Sigmoid colon (tissue), 7 donors: ENCODE measurements around the gene SCOC. TPM values are rescaled to one million over a fixed set of nuclear protein-coding genes. Genes with fewer than 3 reads are reported as not detected.

Experiments used
- DNase-seq: peaks from one replicate; pipeline ENCODE4 v3.0.0-alpha.2; 2019
- H3K27ac ChIP-seq, 4 donors: fragments of 200-600 bp; sonication (generic); one replicate each; pipeline ENCODE4 v1.5.1; 2016 to 2019; ENCODE audit warnings: mild to moderate bottlenecking in 1 of 4
- H3K27me3 ChIP-seq, 3 donors: fragments of 200-600 bp; sonication (generic); one replicate each; pipeline ENCODE4 v1.5.1; 2019; ENCODE audit warnings: mild to moderate bottlenecking in 1 of 3
- H3K36me3 ChIP-seq, 4 donors: fragments of 200-600 bp; sonication (generic); one replicate each; pipeline ENCODE4 v1.5.1; 2016 to 2019
- H3K4me1 ChIP-seq, 4 donors: fragments of 200-600 bp; sonication (generic); one replicate each; pipeline ENCODE4 v1.5.1; 2017 to 2019
- H3K4me3 ChIP-seq, 4 donors: fragments of 200-600 bp; sonication (generic); one replicate each; pipeline ENCODE4 v1.5.1; 2017 to 2019; ENCODE audit warnings: mild to moderate bottlenecking in 2 of 4, moderate library complexity in 1 of 4
- H3K9me3 ChIP-seq, 4 donors: fragments of 200-600 bp in 3 of 4; sonication (generic) in 3 of 4; one replicate each; pipeline versions ENCODE4 v1.5.1 to v1.6.1; 2013 to 2019
- EP300 ChIP-seq, 4 donors: sonication (generic); formaldehyde crosslinking; IDR thresholded peaks; one replicate each; pipeline ENCODE4 v1.6.1; 2017; ENCODE audit warnings: antibody characterized with exemption in 4 of 4
- POLR2A ChIP-seq, 2 donors: fragments of 450-650 bp; IDR thresholded peaks; one replicate each; pipeline ENCODE4 v1.6.1; 2016; ENCODE audit warnings: antibody characterized with exemption in 2 of 2, mild to moderate bottlenecking in 2 of 2, moderate library complexity in 2 of 2
- POLR2AphosphoS5 ChIP-seq, 4 donors: sonication (generic); formaldehyde crosslinking; IDR thresholded peaks; one replicate each; pipeline ENCODE4 v1.6.1; 2017; ENCODE audit warnings: antibody characterized with exemption in 4 of 4
- WGBS, 2 donors: extraction: QIAGEN DNeasy Blood & Tissue Kit; methylation state at CpG; one replicate each; pipeline ENCODE4 v1.1.7; 2013; 5-methylcytosine and 5-hydroxymethylcytosine counted together
- intact Hi-C: fragments of 100-400 bp; cut with DNase I; formaldehyde crosslinking; loops from one replicate; pipeline ENCODE4 v1.15.1; 2023
- polyA plus RNA-seq, 3 donors: library from polyadenylated mRNA; stranded (reverse); fragments of 200-250 nt; gene quantifications; one replicate each; pipeline ENCODE4 v1.2.3, GENCODE V29; 2013
- total RNA-seq, 4 donors: library from RNA; depleted of rRNA; stranded (reverse); fragments of >200 nt; gene quantifications; one replicate each; pipeline ENCODE4 v1.1.0, GENCODE V29; 2016
- donor health status: healthy with polysubstance abuse.
- donor health status: Bipolar disorder and iron deficiency.
- donor health status: healthy.

The SCOC gene
- total and polyA plus RNA-seq, 7 donors: 51.8 to 159 (median 73.5) TPM

DNA sequence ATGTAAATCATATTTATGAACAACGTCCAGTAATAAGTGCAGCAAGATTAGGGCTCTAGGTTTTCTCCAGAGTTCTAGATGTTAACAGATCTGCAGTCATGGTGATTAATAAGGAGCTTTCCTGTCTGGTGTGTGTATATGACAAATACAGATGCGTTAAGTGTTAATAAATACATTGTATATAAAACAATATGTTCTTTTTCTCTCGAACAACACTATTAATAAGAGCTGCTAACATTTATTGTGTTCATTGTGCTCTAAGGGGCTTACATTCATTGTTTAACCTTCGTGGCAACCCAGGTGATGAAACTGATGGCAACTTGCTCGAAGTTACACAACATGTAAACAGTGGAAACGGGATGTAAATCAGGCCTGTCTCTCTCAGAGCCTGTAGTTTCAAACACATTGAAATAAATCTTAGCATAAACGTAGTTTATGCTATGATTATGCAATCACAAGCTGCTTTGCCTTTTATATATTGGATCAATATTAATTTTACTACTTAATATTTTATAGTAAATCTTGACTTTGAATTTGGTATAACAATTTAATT lies 54.5 kb downstream of the SCOC start:
- H3K9me3 ChIP-seq: no peaks in the 10 kb centered on the region
- intact Hi-C loops: loop anchor here (2.0 kb wide), 1 partner anchor 53 kb away; no protein-coding TSS in a partner anchor
- no peaks in the 10 kb centered on the region for H3K36me3 ChIP-seq
- WGBS, 2 donors: 24 to 51% methylated on average over 7 of the region's 7 CpGs
- H3K4me1 ChIP-seq: peaks cover 0 to 17% (median 15%) of the 10 kb centered on the region in 4 donors
- TF ChIP-seq EP300 (IDR thresholded peaks at IDR 0.05) (no peak), POLR2AphosphoS5 (IDR thresholded peaks at IDR 0.05) (peak in 1 of 4 donors; percentile 7), POLR2A (IDR thresholded peaks at IDR 0.05) (no peak)
- peak overlapping the region; percentile 47 to 64 (median 62) for H3K4me3 ChIP-seq
- no peaks in the 10 kb centered on the region for H3K27me3 ChIP-seq
- no peak for DNase-seq
- peak overlapping the region; percentile 56 to 65 (median 62) for H3K27ac ChIP-seq

Other genes with a start within 250 kb of the SCOC start
- gene MAML3, start 219.5 kb upstream of the SCOC start, total RNA-seq: 10 to 100 TPM in 1 of 4 donors, 1 to 10 TPM in 3; 5.0 to 16.3 (median 7.6) TPM
- gene MAML3, start 219.5 kb upstream of the SCOC start, polyA plus RNA-seq: 1 to 10 TPM; 3.5 to 5.4 (median 4.2) TPM
- gene CLGN, start 54.0 kb downstream of the SCOC start, total RNA-seq: 10 to 100 TPM in 1 of 4 donors, 1 to 10 TPM in 3; 2.9 to 14.0 (median 3.1) TPM
- gene CLGN, start 54.0 kb downstream of the SCOC start, polyA plus RNA-seq: 1 to 10 TPM in 1 of 3 donors, under 1 TPM in 2; under 0.01 to 2.2 (median 0.23) TPM
- gene MGAT4D, start 124.6 kb downstream of the SCOC start, total RNA-seq: not detected
- not detected for gene MGAT4D, start 124.6 kb downstream of the SCOC start, polyA plus RNA-seq
- gene ELMOD2, start 150.5 kb downstream of the SCOC start, total RNA-seq: 10 to 100 TPM; 11.8 to 20.7 (median 19.6) TPM
- 1 to 10 TPM; 1.8 to 7.5 (median 3.2) TPM for gene ELMOD2, start 150.5 kb downstream of the SCOC start, polyA plus RNA-seq
- not detected for gene UCP1, start 195.3 kb downstream of the SCOC start, total RNA-seq
- gene UCP1, start 195.3 kb downstream of the SCOC start, polyA plus RNA-seq: not detected